G401 (cell line): Measurements from ENCODE around the gene KLHL3. TPM values are rescaled to one million over a fixed set of nuclear protein-coding genes. Genes with fewer than 3 reads are reported as not detected.
"Not testable (repeated sequence)": the region's sequence is repeated elsewhere in the genome, so short reads cannot be mapped to it uniquely, and the experiment has no call there.

ENCODE experiments used
- DNase-seq: peaks from one replicate; pipeline ENCODE4 v3.0.0-alpha.2; 2015; ENCODE audit warnings: low spot score
- in situ Hi-C: cut with HindIII; loops from 2 replicates; pipeline ENCODE4 v1.10.0; 2016; ENCODE audit warnings: low sequenced_read_pairs, mixed read lengths
- total RNA-seq: library from RNA; depleted of rRNA; stranded (reverse); fragments of >200 nt; shearing (Covaris generic); gene quantifications from 2 replicates; pipeline ENCODE4 v1.2.3, GENCODE V29; 2014; rRNA removed

The KLHL3 gene
- 0.86 and 1.2 TPM in 2 replicates for total RNA-seq

GRCh38 chr5:137735555-137736284, at the start of gene KLHL3:
KLHL3 (minus strand) TSS chr5:137736089; CDS start chr5:137735646, 443 bp downstream.
- DNase-seq: peak; percentile 95
- in situ Hi-C loops: no loop called here

- DNase-seq: no peak
- in situ Hi-C loops: no loop called here
These were observed 47.2 kb upstream of the KLHL3 start for GRCh38 chr5:137782984-137783536.

- in situ Hi-C loops: no loop called here
- DNase-seq: no peak
These were observed 46.2 kb upstream of the KLHL3 start for GRCh38 chr5:137782055-137782454.

- peak; percentile 85 for DNase-seq
These were observed 43.1 kb upstream of the KLHL3 start for GRCh38 chr5:137778772-137779564.

GRCh38 chr5:137767937-137768336, 32.0 kb upstream of the KLHL3 start:
- DNase-seq, in situ Hi-C loops: not testable (repeated sequence)

More at GRCh38 chr5:137778772-137779564, 43.1 kb upstream of the KLHL3 start:
- in situ Hi-C loops: no loop called here

- no peak for DNase-seq
- in situ Hi-C loops: no loop called here
These were observed 25.7 kb upstream of the KLHL3 start for GRCh38 chr5:137761566-137761965.

GRCh38 chr5:137760719-137761516, 25.0 kb upstream of the KLHL3 start:
- in situ Hi-C loops: no loop called here
- no peak for DNase-seq

- in situ Hi-C loops: no loop called here
- no peak for DNase-seq
These were observed 24.4 kb upstream of the KLHL3 start for GRCh38 chr5:137760294-137760693.

- DNase-seq: no peak
- in situ Hi-C loops: no loop called here
These were observed 22.9 kb upstream of the KLHL3 start for GRCh38 chr5:137758715-137759306.

GRCh38 chr5:137758121-137758520, 22.2 kb upstream of the KLHL3 start:
- DNase-seq: no peak
- in situ Hi-C loops: no loop called here

- no peak for DNase-seq
- in situ Hi-C loops: no loop called here
These were observed 21.7 kb upstream of the KLHL3 start for GRCh38 chr5:137757634-137758033.

GRCh38 chr5:137754961-137755762, 19.3 kb upstream of the KLHL3 start:
- DNase-seq: no peak
- in situ Hi-C loops: no loop called here

- peak; percentile 97 for DNase-seq
- in situ Hi-C loops: no loop called here
These were observed 18.5 kb upstream of the KLHL3 start, which contains the start of gene HNRNPA0 for GRCh38 chr5:137754188-137754960. HNRNPA0 (minus strand) TSS chr5:137754363; CDS start chr5:137754066, 297 bp downstream.

- DNase-seq: peak; percentile 19
These were observed 17.9 kb upstream of the KLHL3 start for GRCh38 chr5:137753691-137754187.

GRCh38 chr5:137752905-137753690, 17.2 kb upstream of the KLHL3 start:
- no peak for DNase-seq
- in situ Hi-C loops: no loop called here

More at GRCh38 chr5:137753691-137754187, 17.9 kb upstream of the KLHL3 start:
- in situ Hi-C loops: no loop called here

GRCh38 chr5:137751869-137752491, 16.1 kb upstream of the KLHL3 start:
- peak; percentile 78 for DNase-seq
- in situ Hi-C loops: no loop called here
